Calu3 (cell line): Measurements from ENCODE around the gene LEMD2. TPM values are rescaled to one million over a fixed set of nuclear protein-coding genes. Genes with fewer than 3 reads are reported as not detected.

Experiments used
- BruUV-seq: library from RNA; stranded (reverse); fragments of 400-500 nt; replicated peaks from 2 replicates; lab custom pipeline; 2021; lab: Mats Ljungman, UMichigan
- CTCF ChIA-PET: fragments of 300-600 bp; sonication (Branson Sonifier 250); formaldehyde crosslinking; loops from one replicate; lab custom pipeline; 2022; ENCODE audit warnings: antibody characterized with exemption; lab: Charles Lee
- DNase-seq: peaks from one replicate; pipeline ENCODE4 v3.0.0; 2022
- H3K27ac Mint-ChIP-seq: one replicate; pipeline ENCODE4 v1.8.0; 2022; ENCODE audit warnings: mixed read lengths; ENCODE audit not compliant: unreplicated experiment
- H3K27me3 Mint-ChIP-seq: one replicate; pipeline ENCODE4 v1.8.0; 2022; ENCODE audit warnings: mixed read lengths; ENCODE audit not compliant: unreplicated experiment
- H3K36me3 Mint-ChIP-seq: one replicate; pipeline ENCODE4 v1.8.0; 2022; ENCODE audit warnings: mild to moderate bottlenecking, moderate library complexity, mixed read lengths; ENCODE audit not compliant: insufficient read depth, unreplicated experiment
- H3K4me1 Mint-ChIP-seq: one replicate; pipeline ENCODE4 v1.8.0; 2022; ENCODE audit warnings: mild to moderate bottlenecking, low read depth, mixed read lengths; ENCODE audit not compliant: unreplicated experiment
- H3K4me3 Mint-ChIP-seq: one replicate; pipeline ENCODE4 v1.8.0; 2022; ENCODE audit warnings: mild to moderate bottlenecking, low read depth, moderate library complexity, mixed read lengths; ENCODE audit not compliant: unreplicated experiment
- H3K9me3 Mint-ChIP-seq: one replicate; pipeline ENCODE4 v1.8.0; 2022; ENCODE audit warnings: low read depth, mixed read lengths; ENCODE audit not compliant: unreplicated experiment
- CTCF ChIP-seq: fragments of 200-600 bp; IDR thresholded peaks from one replicate; pipeline ENCODE4 v1.8.0; 2022; ENCODE audit warnings: antibody characterized with exemption; ENCODE audit not compliant: unreplicated experiment
- intact Hi-C: fragments of 100-400 bp; cut with micrococcal nuclease; formaldehyde crosslinking; loops from one replicate; pipeline ENCODE4 v1.10.0; 2022; ENCODE audit not compliant: unreplicated experiment
- total RNA-seq: library from RNA; stranded (reverse); gene quantifications from 2 replicates; pipeline ENCODE4 v1.2.3, GENCODE V29; 2022

The LEMD2 gene
- total RNA-seq, 1 experiment from 2014 or later: 126 TPM

- BruUV-seq: no TSS peak
- peak; percentile 78 for DNase-seq
- peak; percentile 14 for TF ChIP-seq CTCF
- Mint-ChIP-seq H3K4me3 (no peak overlapping the region), H3K27me3 (peaks cover 100% of the 10 kb centered on the region), H3K36me3 (no peaks in the 10 kb centered on the region), H3K4me1 (no peaks in the 10 kb centered on the region), H3K27ac (no peak overlapping the region), H3K9me3 (no peaks in the 10 kb centered on the region)
- intact Hi-C loops: no loop called here
- CTCF ChIA-PET: interaction anchor here (0.6 to 1.4 kb wide), 4 partner anchors 10 to 648 kb away, joined by 3 to 5 read pairs (median 4); no protein-coding TSS in a partner anchor
These were observed 23.7 kb upstream of the LEMD2 start for GRCh38 chr6:33812669-33813068.

- H3K27me3 Mint-ChIP-seq: peaks cover 100% of the 10 kb centered on the region
- H3K4me3 Mint-ChIP-seq: no peak overlapping the region
- intact Hi-C loops: no loop called here
- BruUV-seq: no TSS peak
- no peaks in the 10 kb centered on the region for H3K36me3 Mint-ChIP-seq
- no peak overlapping the region for H3K27ac Mint-ChIP-seq
- H3K4me1 Mint-ChIP-seq: no peaks in the 10 kb centered on the region
- DNase-seq: no peak
- H3K9me3 Mint-ChIP-seq: no peaks in the 10 kb centered on the region
- TF ChIP-seq CTCF: no peak
- CTCF ChIA-PET: no interaction called here
These were observed 20.7 kb upstream of the LEMD2 start for GRCh38 chr6:33809594-33809993.

GRCh38 chr6:33808641-33809180 lies 19.8 kb upstream of the LEMD2 start:
- no peak for TF ChIP-seq CTCF
- Mint-ChIP-seq H3K36me3 (no peaks in the 10 kb centered on the region), H3K4me1 (no peaks in the 10 kb centered on the region), H3K27me3 (peaks cover 100% of the 10 kb centered on the region), H3K9me3 (no peaks in the 10 kb centered on the region), H3K27ac (no peak overlapping the region), H3K4me3 (no peak overlapping the region)
- intact Hi-C loops: no loop called here
- no peak for DNase-seq
- CTCF ChIA-PET: interaction anchor here (1.2 kb wide), 1 partner anchor 15 kb away, joined by 3 read pairs; no protein-coding TSS in a partner anchor
- no TSS peak for BruUV-seq

GRCh38 chr6:33807606-33808005 lies 18.7 kb upstream of the LEMD2 start:
- H3K4me1 Mint-ChIP-seq: no peaks in the 10 kb centered on the region
- CTCF ChIA-PET: interaction anchor here (1.2 kb wide), 1 partner anchor 17 kb away, joined by 3 read pairs; no protein-coding TSS in a partner anchor
- no TSS peak for BruUV-seq
- no peak for DNase-seq
- H3K27me3 Mint-ChIP-seq: peaks cover 100% of the 10 kb centered on the region
- intact Hi-C loops: no loop called here
- H3K27ac Mint-ChIP-seq: no peak overlapping the region
- no peaks in the 10 kb centered on the region for H3K9me3 Mint-ChIP-seq
- H3K4me3 Mint-ChIP-seq: no peak overlapping the region
- TF ChIP-seq CTCF: no peak
- H3K36me3 Mint-ChIP-seq: no peaks in the 10 kb centered on the region
